Hepatocyte (in vitro differentiated cells): ENCODE data around the gene AKAP6.

ENCODE experiments used
- CTCF ChIP-seq: fragments of 200-600 bp; sonication (generic); IDR thresholded peaks from 2 replicates; pipeline ENCODE4 v1.5.1; 2016; ENCODE audit warnings: antibody characterized with exemption, mild to moderate bottlenecking; ENCODE audit not compliant: poor library complexity
- EZH2 ChIP-seq: fragments of 200-600 bp; sonication (generic); IDR thresholded peaks from 2 replicates; pipeline ENCODE4 v1.6.1; 2016; ENCODE audit warnings: antibody characterized with exemption, mild to moderate bottlenecking, borderline replicate concordance

- no peak for TF ChIP-seq EZH2
- no peak for TF ChIP-seq CTCF
Observed at GRCh38 chr14:32399920-32400319, 70.8 kb downstream of the AKAP6 start.
